IPS-18c (cell line): ENCODE data around the gene TMEM145.

ENCODE experiments used
- H3K4me3 ChIP-seq: 2 replicates; pipeline ENCODE4 v1.7.0; 2013; ENCODE audit warnings: low read depth, mild to moderate bottlenecking, low read length, moderate library complexity; ENCODE audit not compliant: insufficient read depth
- H3K9me3 ChIP-seq: one replicate; pipeline ENCODE4 v1.6.1; 2013; ENCODE audit warnings: mild to moderate bottlenecking, low read length, moderate library complexity; ENCODE audit not compliant: control insufficient read depth, insufficient read depth

TMEM145 gene

DNA sequence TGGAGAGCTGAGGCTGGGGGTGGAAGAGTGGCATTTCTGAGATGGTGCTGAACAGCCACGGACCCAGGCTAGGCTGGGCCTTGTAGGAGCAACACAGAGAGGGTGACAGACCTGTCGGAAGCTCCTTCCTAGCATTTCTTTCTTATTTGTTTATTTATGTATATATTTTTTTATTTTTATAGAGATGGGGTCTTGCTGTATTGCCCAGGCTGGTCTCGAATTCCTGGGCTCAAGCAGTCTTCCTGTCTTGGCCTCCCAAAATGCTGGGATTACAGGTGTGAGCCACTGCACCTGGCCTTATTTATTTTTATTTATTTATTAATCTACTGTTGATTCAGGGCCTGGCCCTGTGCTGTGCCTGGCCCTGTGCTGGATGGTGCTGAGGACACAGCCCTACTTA, 37.6 kb upstream of the TMEM145 start:
- H3K4me3 ChIP-seq = no peak overlapping the region
- no peaks in the 10 kb centered on the region for H3K9me3 ChIP-seq

GRCh38 chr19:42276284-42276683, 36.8 kb upstream of the TMEM145 start:
- H3K9me3 ChIP-seq = no peaks in the 10 kb centered on the region
- no peak overlapping the region for H3K4me3 ChIP-seq

DNA sequence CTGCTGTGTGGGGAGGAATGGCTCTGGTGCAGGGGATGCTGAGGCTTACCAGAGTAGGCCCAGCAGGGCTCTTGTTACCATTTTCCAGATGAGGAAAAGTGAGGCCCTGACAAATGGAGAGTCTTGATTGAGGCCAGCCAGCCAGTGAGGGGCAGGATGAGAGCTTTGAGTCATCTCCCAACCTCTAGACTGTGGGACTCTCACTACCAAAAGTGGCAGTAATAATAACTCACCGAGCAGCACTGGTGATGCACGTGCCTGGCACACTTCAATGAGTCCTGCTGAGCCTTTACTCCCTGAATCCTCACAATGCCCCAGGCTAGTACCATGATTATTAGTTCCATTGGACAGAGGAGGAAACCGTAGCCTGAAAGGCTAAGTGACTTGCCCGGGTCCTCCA, 36.3 kb upstream of the TMEM145 start:
- H3K9me3 ChIP-seq = no peaks in the 10 kb centered on the region
- no peak overlapping the region for H3K4me3 ChIP-seq

- Histone ChIP-seq H3K4me3 (no peak overlapping the region), H3K9me3 (no peaks in the 10 kb centered on the region)
Measured at GRCh38 chr19:42277821-42278451, 35.2 kb upstream of the TMEM145 start.

- H3K9me3 ChIP-seq = no peaks in the 10 kb centered on the region
- H3K4me3 ChIP-seq = no peak overlapping the region
Measured at GRCh38 chr19:42278452-42279154, 34.5 kb upstream of the TMEM145 start.

DNA sequence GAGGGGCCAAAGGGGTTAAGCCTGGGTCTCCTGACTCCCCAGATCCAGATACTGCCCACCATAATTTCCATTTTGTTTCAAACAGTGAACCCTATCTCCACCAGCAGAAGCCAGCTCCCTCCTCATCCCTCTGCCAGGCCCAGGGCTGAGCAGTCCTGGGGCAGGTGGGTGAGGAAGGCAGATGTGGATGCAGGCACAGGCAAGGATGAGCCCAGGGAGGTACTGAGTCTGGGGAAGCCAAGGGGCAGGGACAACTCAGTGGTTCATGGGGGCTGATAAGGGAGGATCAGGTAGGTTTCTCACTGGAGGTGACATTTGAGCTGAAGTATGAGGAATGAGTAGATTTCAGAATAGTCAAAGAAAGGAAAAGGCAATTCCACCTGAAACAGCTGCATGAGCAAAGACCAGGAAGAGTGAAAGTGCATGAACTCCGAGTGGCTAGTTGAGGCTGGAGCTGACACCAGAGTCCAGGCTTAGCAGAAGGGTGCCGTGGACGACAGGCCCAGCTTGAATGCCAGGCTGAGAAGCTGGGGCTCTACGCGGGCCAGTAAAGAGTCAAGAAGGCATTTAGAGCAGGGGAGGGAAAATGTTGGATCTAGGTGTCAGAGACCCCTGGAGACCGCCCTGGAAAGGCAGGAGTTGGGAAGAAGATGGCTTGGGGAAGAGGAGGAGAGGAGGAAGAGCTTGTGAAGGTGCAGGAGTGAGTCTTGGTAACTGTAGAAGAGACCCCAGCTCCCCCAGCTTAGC, 33.8 kb upstream of the TMEM145 start:
- Histone ChIP-seq H3K9me3 (no peaks in the 10 kb centered on the region), H3K4me3 (peak overlapping the region; percentile 87)

DNA sequence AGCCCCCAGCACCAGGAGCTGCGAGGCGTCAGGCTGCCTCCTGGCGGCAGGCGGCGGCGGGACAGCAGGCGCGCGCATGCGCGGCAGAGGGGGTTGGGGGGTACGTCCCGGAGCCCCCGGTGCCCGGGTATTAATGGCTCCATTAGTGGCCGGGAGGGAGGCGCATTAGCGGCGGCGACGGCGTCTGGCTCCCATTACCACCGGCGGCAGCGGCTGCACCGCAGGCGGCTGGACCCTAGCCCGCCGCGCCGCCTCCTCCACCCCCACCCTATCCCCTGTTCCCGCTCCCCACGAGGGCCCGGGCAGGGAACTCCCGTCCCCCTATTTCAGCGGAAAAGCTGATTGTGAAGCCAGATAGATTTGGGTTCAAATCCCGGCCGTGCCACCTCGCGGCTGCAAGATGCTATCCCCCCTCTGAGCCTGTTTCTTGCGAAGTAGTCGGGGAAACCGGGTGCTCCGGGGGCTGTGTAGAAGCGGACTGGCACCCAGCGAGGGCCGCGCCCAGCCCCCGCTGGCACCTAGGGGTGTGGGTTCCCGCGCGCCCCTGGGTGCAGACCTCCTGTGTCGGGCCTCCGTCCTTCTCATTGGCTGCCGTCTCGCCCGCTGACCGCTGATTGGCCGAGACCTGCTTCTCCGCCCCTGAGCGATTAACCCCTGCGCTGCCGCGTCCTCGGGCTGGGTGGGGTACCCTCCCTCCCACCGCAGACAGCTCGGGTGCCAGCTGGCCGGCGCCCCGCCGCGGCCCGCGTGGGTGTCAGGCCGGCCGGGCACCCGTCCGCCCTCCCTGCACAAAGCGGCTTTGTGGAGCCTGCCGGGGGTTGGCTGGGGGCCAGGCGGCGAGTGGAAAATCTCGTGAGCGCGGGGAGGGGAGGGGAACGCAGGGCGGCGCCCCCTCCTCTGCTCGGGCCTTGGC, 33.0 kb upstream of the TMEM145 start:
- peaks cover 2% of the 10 kb centered on the region for H3K9me3 ChIP-seq
- peak overlapping the region; percentile 87 for H3K4me3 ChIP-seq

- peaks cover 2% of the 10 kb centered on the region for H3K9me3 ChIP-seq
- H3K4me3 ChIP-seq = peak overlapping the region; percentile 87
Measured at GRCh38 chr19:42280815-42281145, 32.3 kb upstream of the TMEM145 start.

DNA sequence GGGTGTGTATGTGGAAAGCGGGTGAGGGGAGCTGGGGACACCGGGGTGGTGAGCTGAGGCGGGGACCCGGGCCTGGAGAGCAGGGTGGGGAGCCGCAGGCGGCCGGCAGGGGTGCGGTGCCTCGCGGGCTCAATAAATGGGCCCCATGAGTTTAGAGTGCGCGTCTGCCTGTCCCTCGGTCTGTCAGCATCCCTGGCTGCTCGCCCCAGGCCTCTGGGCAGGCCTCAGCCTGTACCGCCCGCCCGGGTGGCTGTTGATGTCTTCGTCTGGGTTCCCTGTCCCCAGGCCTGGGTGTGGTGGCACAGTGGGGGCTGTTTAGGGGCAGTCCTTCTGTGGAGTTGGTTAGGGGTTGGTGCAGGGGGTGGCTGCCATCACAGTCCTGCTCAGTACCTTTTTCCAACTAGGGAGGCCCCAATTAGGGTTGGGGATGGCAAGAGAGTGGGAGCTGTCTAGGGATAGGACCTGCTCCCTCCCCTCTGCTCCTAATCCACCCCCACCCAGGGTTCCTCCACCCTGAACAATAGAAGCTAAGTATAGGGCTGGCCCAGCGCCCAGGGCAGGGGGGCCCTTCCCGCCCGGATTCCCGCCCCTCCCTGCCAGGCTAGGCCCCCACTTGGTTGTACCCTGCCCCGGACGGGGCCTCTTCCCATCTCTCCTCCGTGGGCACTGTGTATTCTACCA, 31.8 kb upstream of the TMEM145 start:
- peaks cover 2% of the 10 kb centered on the region for H3K9me3 ChIP-seq
- H3K4me3 ChIP-seq = peak overlapping the region; percentile 87

- Histone ChIP-seq H3K4me3 (peak overlapping the region; percentile 87), H3K9me3 (peaks cover 2% of the 10 kb centered on the region)
Measured at GRCh38 chr19:42281827-42282762, 31.0 kb upstream of the TMEM145 start.

GRCh38 chr19:42282819-42283187, 30.3 kb upstream of the TMEM145 start:
- H3K4me3 ChIP-seq = peak overlapping the region; percentile 51; the same call in 1 of the 2 replicates
- H3K9me3 ChIP-seq = peaks cover 2% of the 10 kb centered on the region

- Histone ChIP-seq H3K4me3 (peak overlapping the region; percentile 51), H3K9me3 (peaks cover 2% of the 10 kb centered on the region)
Measured at GRCh38 chr19:42283188-42284065, 29.7 kb upstream of the TMEM145 start.

GRCh38 chr19:42284066-42284501, 29.0 kb upstream of the TMEM145 start:
- Histone ChIP-seq H3K9me3 (peaks cover 2% of the 10 kb centered on the region), H3K4me3 (peak overlapping the region; percentile 46)

GRCh38 chr19:42284591-42285341, 28.3 kb upstream of the TMEM145 start:
- peak overlapping the region; percentile 66 for H3K4me3 ChIP-seq
- H3K9me3 ChIP-seq = peaks cover 2% of the 10 kb centered on the region
